Activated naive CD8-positive, alpha-beta T cell treated with anti-CD3 and anti-CD28 coated beads, Interleukin-2, amount 10 ng/mL, durations not matched to agents 7 days and 5 days (primary cell): ENCODE results near the gene MCU. TPM values are rescaled to one million over a fixed set of nuclear protein-coding genes. Genes with fewer than 3 reads are reported as not detected.
"Not testable (repeated sequence)": the region's sequence is repeated elsewhere in the genome, so short reads cannot be mapped to it uniquely, and the experiment has no call there.

Source experiments
- ATAC-seq: fragments of 150-1000 bp; cut with Tn5 transposase; one replicate; pipeline ENCODE4 v1.10.0; 2021; ENCODE audit warnings: low read depth, moderate library complexity
- POLR2A ChIA-PET: fragments of 350-600 bp; sonication (Branson Sonifier 250); formaldehyde crosslinking; loops from one replicate; lab custom pipeline; 2021; ENCODE audit warnings: antibody characterized with exemption; lab: Charles Lee
- DNase-seq: peaks from one replicate; pipeline ENCODE4 v3.0.0; 2021
- H3K27ac Mint-ChIP-seq: one replicate; pipeline ENCODE4 v1.8.0; 2022; ENCODE audit warnings: mild to moderate bottlenecking, mixed read lengths
- H3K27me3 Mint-ChIP-seq: one replicate; pipeline ENCODE4 v1.8.0; 2022; ENCODE audit warnings: mild to moderate bottlenecking, moderate library complexity, mixed read lengths
- H3K36me3 Mint-ChIP-seq: one replicate; pipeline ENCODE4 v1.8.0; 2021; ENCODE audit warnings: mild to moderate bottlenecking, mixed read lengths
- H3K4me1 Mint-ChIP-seq: one replicate; pipeline ENCODE4 v1.8.0; 2021; ENCODE audit warnings: mixed read lengths
- H3K4me3 Mint-ChIP-seq: one replicate; pipeline ENCODE4 v1.8.0; 2022; ENCODE audit warnings: mild to moderate bottlenecking, moderate library complexity, mixed read lengths
- H3K9me3 Mint-ChIP-seq: one replicate; pipeline ENCODE4 v1.8.0; 2021; ENCODE audit warnings: mixed read lengths
- total RNA-seq, 2 experiments: library from RNA; stranded (reverse); gene quantifications; one replicate each; pipeline ENCODE4 v1.2.3, GENCODE V29; 2021

The MCU gene
- total RNA-seq, 2 experiments from 2014 or later = 12.2 to 14.3 TPM

GRCh38 chr10:72886621-72887020 is 194.7 kb downstream of the MCU start:
- Mint-ChIP-seq H3K27ac (no peak overlapping the region), H3K36me3 (peaks cover 33% of the 10 kb centered on the region), H3K4me1 (peaks cover 11% of the 10 kb centered on the region), H3K9me3 (peaks cover 5% of the 10 kb centered on the region), H3K4me3 (no peak overlapping the region), H3K27me3 (no peaks in the 10 kb centered on the region)
- DNase-seq (no peak), ATAC-seq (no peak)
- POLR2A ChIA-PET = no interaction called here

GRCh38 chr10:72887043-72887442 is 195.1 kb downstream of the MCU start:
- Mint-ChIP-seq H3K9me3 (peaks cover 3% of the 10 kb centered on the region), H3K4me3 (peak overlapping the region; percentile 64)

GRCh38 chr10:72888151-72888638 is 196.3 kb downstream of the MCU start:
- peaks cover 3% of the 10 kb centered on the region for H3K27me3 Mint-ChIP-seq
- peaks cover 11% of the 10 kb centered on the region for H3K4me1 Mint-ChIP-seq
- H3K27ac Mint-ChIP-seq = no peak overlapping the region
- no peak for DNase-seq
- POLR2A ChIA-PET = no interaction called here
- H3K9me3 Mint-ChIP-seq = no peaks in the 10 kb centered on the region
- peaks cover 27% of the 10 kb centered on the region for H3K36me3 Mint-ChIP-seq
- no peak for ATAC-seq
- H3K4me3 Mint-ChIP-seq = no peak overlapping the region

More at GRCh38 chr10:72887043-72887442, 195.1 kb downstream of the MCU start:
- POLR2A ChIA-PET = no interaction called here
- peaks cover 33% of the 10 kb centered on the region for H3K36me3 Mint-ChIP-seq
- peak overlapping the region; percentile 45 for H3K27ac Mint-ChIP-seq
- no peaks in the 10 kb centered on the region for H3K27me3 Mint-ChIP-seq
- H3K4me1 Mint-ChIP-seq = peaks cover 11% of the 10 kb centered on the region
- DNase-seq (no peak), ATAC-seq (no peak)

- Mint-ChIP-seq H3K4me1 (peaks cover 11% of the 10 kb centered on the region), H3K9me3 (no peaks in the 10 kb centered on the region), H3K36me3 (peaks cover 27% of the 10 kb centered on the region), H3K27ac (no peak overlapping the region), H3K27me3 (peaks cover 7% of the 10 kb centered on the region), H3K4me3 (no peak overlapping the region)
- POLR2A ChIA-PET = no interaction called here
- ATAC-seq = no peak
- DNase-seq = no peak
Measured at GRCh38 chr10:72889391-72889831, 197.5 kb downstream of the MCU start.

GRCh38 chr10:72890086-72890485 is 198.1 kb downstream of the MCU start:
- H3K27me3 Mint-ChIP-seq = peaks cover 10% of the 10 kb centered on the region
- ATAC-seq (no peak), DNase-seq (no peak)
- H3K9me3 Mint-ChIP-seq = no peaks in the 10 kb centered on the region
- H3K36me3 Mint-ChIP-seq = peaks cover 24% of the 10 kb centered on the region
- H3K4me3 Mint-ChIP-seq = no peak overlapping the region
- H3K4me1 Mint-ChIP-seq = peaks cover 11% of the 10 kb centered on the region
- POLR2A ChIA-PET = no interaction called here
- H3K27ac Mint-ChIP-seq = no peak overlapping the region

GRCh38 chr10:72893136-72893798 is 201.3 kb downstream of the MCU start, which contains the start of gene OIT3:
Gene OIT3, plus strand, starts transcription at chr10:72893739. Its CDS starts 60 bp downstream, at chr10:72893799.
- peaks cover 2% of the 10 kb centered on the region for H3K4me1 Mint-ChIP-seq
- no peaks in the 10 kb centered on the region for H3K9me3 Mint-ChIP-seq
- H3K36me3 Mint-ChIP-seq = peaks cover 9% of the 10 kb centered on the region
- POLR2A ChIA-PET = interaction anchor here (0.6 kb wide), 1 partner anchor 492 kb away, joined by 3 read pairs; no protein-coding TSS in a partner anchor
- no peak for ATAC-seq
- no peak within 1 kb of the TSS for H3K27ac Mint-ChIP-seq
- DNase-seq = no peak
- H3K4me3 Mint-ChIP-seq = no peak within 1 kb of the TSS
- peaks cover 12% of the 10 kb centered on the region for H3K27me3 Mint-ChIP-seq

- H3K36me3 Mint-ChIP-seq = no peaks in the 10 kb centered on the region
- H3K4me3 Mint-ChIP-seq = no peak overlapping the region
- H3K27me3 Mint-ChIP-seq = peaks cover 12% of the 10 kb centered on the region
- no peak for ATAC-seq
- POLR2A ChIA-PET = no interaction called here
- H3K27ac Mint-ChIP-seq = no peak overlapping the region
- DNase-seq = no peak
- no peaks in the 10 kb centered on the region for H3K9me3 Mint-ChIP-seq
- H3K4me1 Mint-ChIP-seq = no peaks in the 10 kb centered on the region
Measured at GRCh38 chr10:72895236-72895850, 203.4 kb downstream of the MCU start.

- POLR2A ChIA-PET = no interaction called here
- no peaks in the 10 kb centered on the region for H3K4me1 Mint-ChIP-seq
- ATAC-seq (no peak), DNase-seq (no peak)
- no peaks in the 10 kb centered on the region for H3K9me3 Mint-ChIP-seq
- no peak overlapping the region for H3K4me3 Mint-ChIP-seq
- no peak overlapping the region for H3K27ac Mint-ChIP-seq
- peaks cover 10% of the 10 kb centered on the region for H3K27me3 Mint-ChIP-seq
- no peaks in the 10 kb centered on the region for H3K36me3 Mint-ChIP-seq
Measured at GRCh38 chr10:72898616-72899015, 206.7 kb downstream of the MCU start.

GRCh38 chr10:72899545-72899944 is 207.6 kb downstream of the MCU start:
- ATAC-seq (no peak), DNase-seq (no peak)
- H3K36me3 Mint-ChIP-seq = no peaks in the 10 kb centered on the region
- POLR2A ChIA-PET = no interaction called here
- no peak overlapping the region for H3K4me3 Mint-ChIP-seq
- H3K4me1 Mint-ChIP-seq = no peaks in the 10 kb centered on the region
- H3K27ac Mint-ChIP-seq = no peak overlapping the region
- H3K9me3 Mint-ChIP-seq = no peaks in the 10 kb centered on the region
- H3K27me3 Mint-ChIP-seq = peaks cover 6% of the 10 kb centered on the region

GRCh38 chr10:72903941-72904446 is 212.1 kb downstream of the MCU start:
- H3K4me1 Mint-ChIP-seq, DNase-seq, POLR2A ChIA-PET, H3K4me3 Mint-ChIP-seq, H3K27ac Mint-ChIP-seq, ATAC-seq, H3K9me3 Mint-ChIP-seq, H3K27me3 Mint-ChIP-seq, H3K36me3 Mint-ChIP-seq: not testable (repeated sequence)

- Mint-ChIP-seq H3K36me3 (no peaks in the 10 kb centered on the region), H3K4me3 (no peak overlapping the region), H3K9me3 (no peaks in the 10 kb centered on the region), H3K27ac (no peak overlapping the region), H3K27me3 (peaks cover 3% of the 10 kb centered on the region), H3K4me1 (no peaks in the 10 kb centered on the region)
- ATAC-seq (no peak), DNase-seq (no peak)
- POLR2A ChIA-PET = no interaction called here
Measured at GRCh38 chr10:72904806-72905205, 212.9 kb downstream of the MCU start.

- DNase-seq = no peak
- Mint-ChIP-seq H3K9me3 (no peaks in the 10 kb centered on the region), H3K27me3 (peaks cover 3% of the 10 kb centered on the region), H3K36me3 (no peaks in the 10 kb centered on the region), H3K4me1 (no peaks in the 10 kb centered on the region), H3K27ac (no peak overlapping the region), H3K4me3 (no peak overlapping the region)
- POLR2A ChIA-PET = no interaction called here
- no peak for ATAC-seq
Measured at GRCh38 chr10:72906446-72906845, 214.5 kb downstream of the MCU start.

GRCh38 chr10:72910705-72911104 is 218.8 kb downstream of the MCU start:
- H3K4me3 Mint-ChIP-seq = no peak overlapping the region
- ATAC-seq = no peak
- DNase-seq = no peak
- no peaks in the 10 kb centered on the region for H3K36me3 Mint-ChIP-seq
- H3K9me3 Mint-ChIP-seq = no peaks in the 10 kb centered on the region
- H3K27ac Mint-ChIP-seq = no peak overlapping the region
- POLR2A ChIA-PET = no interaction called here
- no peaks in the 10 kb centered on the region for H3K4me1 Mint-ChIP-seq
- H3K27me3 Mint-ChIP-seq = no peaks in the 10 kb centered on the region

- Mint-ChIP-seq H3K4me3 (no peak overlapping the region), H3K36me3 (no peaks in the 10 kb centered on the region), H3K27me3 (no peaks in the 10 kb centered on the region), H3K9me3 (no peaks in the 10 kb centered on the region), H3K4me1 (no peaks in the 10 kb centered on the region), H3K27ac (no peak overlapping the region)
- POLR2A ChIA-PET = no interaction called here
- DNase-seq (no peak), ATAC-seq (no peak)
Measured at GRCh38 chr10:72911758-72912157, 219.8 kb downstream of the MCU start.
